IgD-negative memory B cell (primary cell): ENCODE measurements around the gene EPS8L2. TPM values are rescaled to one million over a fixed set of nuclear protein-coding genes. Genes with fewer than 3 reads are reported as not detected.

Experiments used
- H3K27ac Mint-ChIP-seq, 3 donors: one replicate each; pipeline ENCODE4 v1.8.0; 2020 to 2022; ENCODE audit warnings: mild to moderate bottlenecking in 3 of 3, mixed read lengths in 3 of 3, moderate library complexity in 1 of 3
- H3K27me3 Mint-ChIP-seq: one replicate; pipeline ENCODE4 v1.8.0; 2021; ENCODE audit warnings: mixed read lengths
- H3K36me3 Mint-ChIP-seq: one replicate; pipeline ENCODE4 v1.8.0; 2020; ENCODE audit warnings: mild to moderate bottlenecking, mixed read lengths
- H3K4me1 Mint-ChIP-seq, 3 donors: one replicate each; pipeline ENCODE4 v1.8.0; 2020 to 2022; ENCODE audit warnings: mixed read lengths in 3 of 3, mild to moderate bottlenecking in 1 of 3
- H3K4me3 Mint-ChIP-seq, 4 donors: one replicate each; pipeline ENCODE4 v1.8.0; 2020 to 2022; ENCODE audit warnings: mild to moderate bottlenecking in 4 of 4, mixed read lengths in 4 of 4, moderate library complexity in 3 of 4
- H3K9me3 Mint-ChIP-seq, 3 donors: one replicate each; pipeline ENCODE4 v1.8.0; 2020 to 2021; ENCODE audit warnings: mixed read lengths in 3 of 3, mild to moderate bottlenecking in 1 of 3
- polyA plus RNA-seq: library from polyadenylated mRNA; unstranded; fragments of 300-500 nt; fragmentation: Illumina TruSeq; gene quantifications from one replicate; pipeline ENCODE4 v1.2.3, GENCODE V29; 2021

Gene EPS8L2
- polyA plus RNA-seq, 1 donor from 2014 or later, result 17.3 TPM

GRCh38 chr11:763549-764321, 57.7 kb downstream of the EPS8L2 start:
- no peaks in the 10 kb centered on the region for H3K9me3 Mint-ChIP-seq
- H3K27me3 Mint-ChIP-seq, result no peaks in the 10 kb centered on the region
- no peak overlapping the region for H3K4me3 Mint-ChIP-seq
- H3K36me3 Mint-ChIP-seq, result no peaks in the 10 kb centered on the region
- H3K4me1 Mint-ChIP-seq, result peaks cover 0 to 5% (median 2%) of the 10 kb centered on the region in 3 donors
- peak overlapping the region in 1 of 3 donors; percentile 10 for H3K27ac Mint-ChIP-seq

DNA sequence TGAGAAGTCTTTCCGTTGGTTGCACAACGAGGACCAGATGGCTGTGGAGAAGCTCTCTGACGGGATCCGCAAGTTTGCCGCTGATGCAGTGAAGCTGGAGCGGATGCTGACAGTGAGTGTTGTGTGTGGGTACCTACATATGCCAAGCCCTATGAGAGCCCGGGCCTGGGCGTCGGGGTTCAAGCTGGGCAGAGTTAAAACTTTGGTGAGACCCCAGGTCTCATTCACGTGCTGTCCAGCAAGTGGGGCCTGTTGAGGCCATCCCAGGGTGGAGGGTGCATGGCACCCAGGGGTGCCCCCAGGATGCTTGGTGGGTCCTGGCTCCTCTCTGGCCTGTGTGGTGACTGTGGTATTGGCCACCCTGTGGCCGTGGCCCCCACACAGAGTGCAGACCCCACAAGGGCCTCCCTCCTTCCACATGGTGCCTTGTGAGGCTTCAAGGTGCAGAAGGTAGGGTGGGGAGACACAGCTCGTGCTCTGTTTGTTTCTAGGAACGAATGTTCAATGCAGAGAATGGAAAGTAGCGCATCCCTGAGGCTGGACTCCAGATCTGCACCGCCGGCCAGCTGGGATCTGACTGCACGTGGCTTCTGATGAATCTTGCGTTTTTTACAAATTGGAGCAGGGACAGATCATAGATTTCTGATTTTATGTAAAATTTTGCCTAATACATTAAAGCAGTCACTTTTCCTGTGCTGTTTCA, 58.4 kb downstream of the EPS8L2 start:
- Mint-ChIP-seq H3K4me1 (peaks cover 0 to 5% (median 2%) of the 10 kb centered on the region in 3 donors), H3K36me3 (no peaks in the 10 kb centered on the region), H3K4me3 (no peak overlapping the region), H3K9me3 (no peaks in the 10 kb centered on the region), H3K27ac (no peak overlapping the region), H3K27me3 (no peaks in the 10 kb centered on the region)

GRCh38 chr11:765025-765801, 59.2 kb downstream of the EPS8L2 start:
- Mint-ChIP-seq H3K9me3 (no peaks in the 10 kb centered on the region), H3K27ac (peak overlapping the region in 1 of 3 donors; percentile 35), H3K27me3 (no peaks in the 10 kb centered on the region), H3K4me3 (peak overlapping the region in 1 of 4 donors; percentile 45), H3K4me1 (peaks cover 0 to 5% (median 2%) of the 10 kb centered on the region in 3 donors), H3K36me3 (no peaks in the 10 kb centered on the region)

DNA sequence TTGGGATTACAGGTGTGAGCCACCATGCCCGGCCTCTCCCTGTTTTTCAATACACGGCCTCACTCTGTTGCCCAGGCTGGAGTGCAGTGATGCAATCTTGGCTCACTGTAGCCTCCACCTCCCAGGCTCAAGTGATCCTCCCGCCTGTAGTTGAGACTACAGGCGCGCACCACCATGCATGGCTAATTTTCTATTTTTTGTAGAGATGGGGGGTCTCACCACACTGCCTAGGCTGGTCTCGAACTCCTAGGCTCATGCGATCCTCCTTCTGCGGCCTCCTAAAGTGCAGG, 59.7 kb downstream of the EPS8L2 start:
- Mint-ChIP-seq H3K4me3 (no peak overlapping the region), H3K9me3 (no peaks in the 10 kb centered on the region)

GRCh38 chr11:766106-766935, 60.3 kb downstream of the EPS8L2 start:
- Mint-ChIP-seq H3K36me3 (no peaks in the 10 kb centered on the region), H3K27me3 (no peaks in the 10 kb centered on the region), H3K4me1 (peaks cover 0 to 5% (median 2%) of the 10 kb centered on the region in 3 donors), H3K4me3 (peak overlapping the region in 1 of 4 donors; percentile 57), H3K27ac (no peak overlapping the region), H3K9me3 (no peaks in the 10 kb centered on the region)

More for the DNA sequence above, 59.7 kb downstream of the EPS8L2 start:
- H3K4me1 Mint-ChIP-seq, result peaks cover 0 to 5% (median 2%) of the 10 kb centered on the region in 3 donors
- no peaks in the 10 kb centered on the region for H3K36me3 Mint-ChIP-seq
- H3K27ac Mint-ChIP-seq, result no peak overlapping the region
- H3K27me3 Mint-ChIP-seq, result no peaks in the 10 kb centered on the region

GRCh38 chr11:766936-767210, 60.8 kb downstream of the EPS8L2 start:
- Mint-ChIP-seq H3K4me3 (no peak overlapping the region), H3K9me3 (no peaks in the 10 kb centered on the region), H3K27me3 (no peaks in the 10 kb centered on the region), H3K27ac (no peak overlapping the region), H3K36me3 (no peaks in the 10 kb centered on the region), H3K4me1 (peaks cover 0 to 5% (median 2%) of the 10 kb centered on the region in 3 donors)

DNA sequence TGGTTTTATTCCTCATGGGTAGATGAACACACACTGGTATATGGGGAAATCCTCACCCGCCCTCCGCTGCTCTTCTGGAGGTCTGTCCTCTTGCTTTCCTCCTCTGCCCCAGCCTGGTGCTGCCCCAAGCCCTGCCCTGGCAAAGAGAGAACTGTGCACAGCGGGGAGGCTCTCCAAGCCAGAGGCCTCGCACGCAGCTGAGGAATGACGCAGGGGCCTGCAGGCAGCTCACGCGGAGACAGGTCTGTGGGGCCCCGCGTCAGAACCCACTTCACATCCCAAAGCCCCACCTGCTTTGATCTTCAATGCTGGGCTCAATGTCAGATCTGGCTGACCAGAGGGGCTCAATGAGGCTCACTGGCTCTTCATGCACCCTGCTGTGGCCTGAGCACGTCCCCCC, 61.2 kb downstream of the EPS8L2 start:
- H3K9me3 Mint-ChIP-seq, result no peaks in the 10 kb centered on the region
- H3K4me1 Mint-ChIP-seq, result peaks cover 0 to 5% (median 1%) of the 10 kb centered on the region in 3 donors
- H3K4me3 Mint-ChIP-seq, result no peak overlapping the region
- H3K27me3 Mint-ChIP-seq, result no peaks in the 10 kb centered on the region
- H3K27ac Mint-ChIP-seq, result no peak overlapping the region
- H3K36me3 Mint-ChIP-seq, result no peaks in the 10 kb centered on the region

- Mint-ChIP-seq H3K27ac (no peak overlapping the region), H3K36me3 (no peaks in the 10 kb centered on the region), H3K4me3 (peak overlapping the region in 1 of 4 donors; percentile 41), H3K27me3 (no peaks in the 10 kb centered on the region), H3K9me3 (no peaks in the 10 kb centered on the region), H3K4me1 (peaks cover 0 to 5% (median 0%) of the 10 kb centered on the region in 3 donors)
Observed at GRCh38 chr11:769887-770641, 64.0 kb downstream of the EPS8L2 start.

DNA sequence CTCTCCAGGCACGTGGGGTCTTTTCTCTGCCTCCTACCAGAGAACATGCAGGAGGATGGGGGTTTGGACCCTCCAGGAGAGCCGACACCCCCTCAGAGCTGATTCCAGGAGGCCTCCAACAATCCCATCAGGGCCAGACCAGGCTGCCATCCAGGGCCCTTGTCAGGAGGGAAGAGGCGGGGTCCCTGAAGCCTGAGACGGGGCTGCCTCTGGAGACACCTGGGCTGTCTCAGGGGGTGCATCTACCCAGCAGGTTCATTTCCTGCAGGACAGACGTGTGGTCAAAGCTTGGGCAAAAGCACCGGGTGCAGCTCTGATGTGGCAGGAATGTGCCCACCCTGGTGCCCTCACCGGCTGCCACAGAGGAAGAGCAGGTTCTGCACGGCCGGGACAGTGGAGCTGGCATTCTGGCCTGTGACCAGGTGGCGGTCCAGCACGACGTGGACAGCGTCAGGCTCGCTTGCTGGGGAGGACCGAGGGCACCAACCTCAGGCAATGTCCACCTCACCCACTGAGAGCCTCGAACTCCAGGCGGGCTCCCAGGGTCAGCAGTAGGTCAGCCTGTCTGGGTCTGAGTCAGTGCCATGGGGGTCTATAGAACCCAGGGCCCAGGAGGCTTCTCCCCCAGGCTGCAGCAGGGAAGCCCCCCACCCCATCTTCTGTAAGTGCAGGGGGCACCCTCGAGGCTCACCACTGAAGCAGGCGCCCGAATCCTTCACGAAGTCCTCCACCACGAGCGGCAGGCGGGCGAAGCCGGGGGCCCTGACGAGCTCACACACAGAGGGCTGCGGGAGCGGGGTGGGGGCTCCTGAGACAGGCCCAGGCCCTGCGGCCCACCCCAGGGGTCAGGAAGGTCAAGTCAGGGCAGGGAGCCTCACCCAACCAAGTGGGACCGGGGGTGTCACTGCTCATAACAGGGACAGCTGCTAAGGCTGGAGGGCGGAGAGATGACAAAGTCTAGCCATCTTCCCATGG, 64.9 kb downstream of the EPS8L2 start:
- Mint-ChIP-seq H3K36me3 (no peaks in the 10 kb centered on the region), H3K9me3 (no peaks in the 10 kb centered on the region), H3K27ac (no peak overlapping the region), H3K27me3 (no peaks in the 10 kb centered on the region), H3K4me3 (peak overlapping the region in 1 of 4 donors; percentile 41), H3K4me1 (peaks cover 0 to 6% (median 2%) of the 10 kb centered on the region in 3 donors)

DNA sequence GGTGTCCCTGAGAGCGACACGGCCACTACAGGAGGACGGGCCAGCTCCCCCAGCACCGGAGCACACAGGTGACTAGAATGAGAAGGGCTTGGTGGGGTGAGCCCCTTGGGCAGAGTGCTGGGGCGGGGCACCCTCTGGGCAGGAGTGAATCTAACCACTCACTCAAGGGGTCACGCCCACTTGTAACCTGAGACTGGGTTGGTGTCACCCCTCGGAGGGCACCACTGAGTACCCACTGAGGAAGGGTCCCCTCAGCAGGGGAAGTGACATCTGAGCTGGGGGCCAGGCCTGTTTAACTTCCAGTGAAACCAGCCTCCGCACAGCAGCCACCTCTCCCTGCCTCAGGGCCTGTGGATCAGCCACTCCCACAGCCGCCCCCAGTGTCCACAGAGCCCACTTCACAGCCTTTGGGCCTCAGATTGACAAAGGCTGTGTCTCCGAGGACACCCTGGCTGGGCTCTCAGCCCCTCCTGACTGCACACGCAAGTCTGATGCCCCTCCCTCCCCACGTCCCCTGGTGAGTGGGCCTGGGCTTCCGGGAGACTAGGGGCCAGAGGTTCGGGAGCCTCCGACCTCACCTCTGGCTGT, 65.7 kb downstream of the EPS8L2 start:
- Mint-ChIP-seq H3K9me3 (no peaks in the 10 kb centered on the region), H3K27ac (no peak overlapping the region), H3K4me1 (peaks cover 0 to 8% (median 6%) of the 10 kb centered on the region in 3 donors), H3K27me3 (no peaks in the 10 kb centered on the region), H3K4me3 (no peak overlapping the region), H3K36me3 (no peaks in the 10 kb centered on the region)

GRCh38 chr11:772429-773390, 66.7 kb downstream of the EPS8L2 start:
- Mint-ChIP-seq H3K27ac (no peak overlapping the region), H3K9me3 (no peaks in the 10 kb centered on the region), H3K27me3 (no peaks in the 10 kb centered on the region), H3K36me3 (no peaks in the 10 kb centered on the region), H3K4me1 (peaks cover 0 to 8% (median 6%) of the 10 kb centered on the region in 3 donors), H3K4me3 (peak overlapping the region in 1 of 4 donors; percentile 39)

GRCh38 chr11:773425-773824, 67.4 kb downstream of the EPS8L2 start:
- H3K9me3 Mint-ChIP-seq, result no peaks in the 10 kb centered on the region
- peak overlapping the region in 1 of 4 donors; percentile 39 for H3K4me3 Mint-ChIP-seq
- no peaks in the 10 kb centered on the region for H3K36me3 Mint-ChIP-seq
- H3K27me3 Mint-ChIP-seq, result no peaks in the 10 kb centered on the region
- peaks cover 0 to 8% (median 6%) of the 10 kb centered on the region in 3 donors for H3K4me1 Mint-ChIP-seq
- H3K27ac Mint-ChIP-seq, result no peak overlapping the region
